Bronchial epithelial cell (primary cell): ENCODE data around the gene LHPP. TPM values are rescaled to one million over a fixed set of nuclear protein-coding genes. Genes with fewer than 3 reads are reported as not detected.

Experiments
- DNase-seq: peaks from one replicate; pipeline ENCODE4 v3.0.0-alpha.2; 2010; ENCODE audit warnings: low read depth
- FAIRE-seq: peaks from 2 replicates; lab custom pipeline; 2011; peaks lifted over from hg19 to GRCh38; lab: Jason Lieb, UNC
- H3K27me3 ChIP-seq: 2 replicates; pipeline ENCODE4 v1.5.1; 2011; ENCODE audit warnings: low read length; ENCODE audit not compliant: control insufficient read depth, insufficient read depth
- H3K36me3 ChIP-seq: 2 replicates; pipeline ENCODE4 v1.5.1; 2011; ENCODE audit warnings: low read length; ENCODE audit not compliant: control insufficient read depth, insufficient read depth
- H3K4me3 ChIP-seq: 2 replicates; pipeline ENCODE4 v1.5.1; 2011; ENCODE audit warnings: mild to moderate bottlenecking, low read depth, low read length, control low read depth
- total RNA-seq: library from RNA; depleted of rRNA; stranded (reverse); fragments of >200 nt; gene quantifications from 2 replicates; pipeline ENCODE4 v1.2.1, GENCODE V29; 2014
- TF ChIP-seq, protein P1 (sequence below): IDR thresholded peaks from 2 replicates; pipeline ENCODE4 v1.5.1; 2011; ENCODE audit warnings: mild to moderate bottlenecking, moderate library complexity, low read length, control low read depth, inconsistent platforms; ENCODE audit not compliant: insufficient read depth, severe bottlenecking

The LHPP gene
- total RNA-seq, 1 donor from 2014 or later = 14.0 TPM

DNA sequence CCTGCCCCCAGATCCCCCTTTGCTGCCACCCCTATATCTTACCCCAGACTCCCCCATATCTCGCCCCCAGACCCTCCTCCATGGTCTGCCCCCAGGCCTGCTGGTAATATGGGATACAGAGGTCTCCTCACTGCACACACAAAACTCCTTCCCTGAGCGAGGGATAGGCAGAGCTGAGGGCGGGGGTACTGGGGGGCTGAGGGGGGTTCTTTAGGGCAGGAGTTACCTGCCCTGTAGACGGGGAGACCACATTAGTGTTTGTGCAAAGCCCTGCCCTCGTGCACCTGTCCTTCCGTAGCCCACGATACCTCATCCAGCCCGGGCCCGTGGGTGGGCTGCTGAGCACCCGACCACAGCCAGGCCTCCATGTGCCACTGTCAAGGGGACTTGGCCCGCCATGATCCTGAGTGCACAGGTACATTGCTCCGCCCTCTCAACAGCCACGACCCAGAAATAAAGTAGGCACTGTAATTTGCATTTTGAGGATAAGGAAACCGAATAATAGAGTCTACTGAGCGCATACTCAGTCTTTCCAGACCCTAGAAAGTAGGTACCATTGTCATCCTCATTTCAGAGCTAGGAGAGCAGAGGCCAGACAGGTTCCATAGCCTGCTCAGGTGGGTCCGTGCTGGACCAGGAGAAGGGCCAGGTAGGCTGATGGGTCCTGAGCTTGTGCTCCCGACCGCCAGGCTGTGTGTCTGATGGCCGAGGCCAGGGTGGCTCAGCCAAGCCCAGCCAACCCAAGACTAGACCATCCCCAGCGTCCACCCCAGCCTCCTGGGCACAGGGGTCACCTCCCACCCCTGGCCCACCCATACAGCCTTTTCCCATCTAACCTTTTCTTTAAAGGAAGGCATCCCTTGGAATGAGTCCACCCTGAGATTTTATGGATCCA, 115.2 kb downstream of the LHPP start:
- H3K4me3 ChIP-seq = no peak overlapping the region
- TF ChIP-seq, protein P1, sequence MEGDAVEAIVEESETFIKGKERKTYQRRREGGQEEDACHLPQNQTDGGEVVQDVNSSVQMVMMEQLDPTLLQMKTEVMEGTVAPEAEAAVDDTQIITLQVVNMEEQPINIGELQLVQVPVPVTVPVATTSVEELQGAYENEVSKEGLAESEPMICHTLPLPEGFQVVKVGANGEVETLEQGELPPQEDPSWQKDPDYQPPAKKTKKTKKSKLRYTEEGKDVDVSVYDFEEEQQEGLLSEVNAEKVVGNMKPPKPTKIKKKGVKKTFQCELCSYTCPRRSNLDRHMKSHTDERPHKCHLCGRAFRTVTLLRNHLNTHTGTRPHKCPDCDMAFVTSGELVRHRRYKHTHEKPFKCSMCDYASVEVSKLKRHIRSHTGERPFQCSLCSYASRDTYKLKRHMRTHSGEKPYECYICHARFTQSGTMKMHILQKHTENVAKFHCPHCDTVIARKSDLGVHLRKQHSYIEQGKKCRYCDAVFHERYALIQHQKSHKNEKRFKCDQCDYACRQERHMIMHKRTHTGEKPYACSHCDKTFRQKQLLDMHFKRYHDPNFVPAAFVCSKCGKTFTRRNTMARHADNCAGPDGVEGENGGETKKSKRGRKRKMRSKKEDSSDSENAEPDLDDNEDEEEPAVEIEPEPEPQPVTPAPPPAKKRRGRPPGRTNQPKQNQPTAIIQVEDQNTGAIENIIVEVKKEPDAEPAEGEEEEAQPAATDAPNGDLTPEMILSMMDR = no peak
- H3K36me3 ChIP-seq = no peaks in the 10 kb centered on the region
- DNase-seq = no peak
- no peak for FAIRE-seq
- no peaks in the 10 kb centered on the region for H3K27me3 ChIP-seq

DNA sequence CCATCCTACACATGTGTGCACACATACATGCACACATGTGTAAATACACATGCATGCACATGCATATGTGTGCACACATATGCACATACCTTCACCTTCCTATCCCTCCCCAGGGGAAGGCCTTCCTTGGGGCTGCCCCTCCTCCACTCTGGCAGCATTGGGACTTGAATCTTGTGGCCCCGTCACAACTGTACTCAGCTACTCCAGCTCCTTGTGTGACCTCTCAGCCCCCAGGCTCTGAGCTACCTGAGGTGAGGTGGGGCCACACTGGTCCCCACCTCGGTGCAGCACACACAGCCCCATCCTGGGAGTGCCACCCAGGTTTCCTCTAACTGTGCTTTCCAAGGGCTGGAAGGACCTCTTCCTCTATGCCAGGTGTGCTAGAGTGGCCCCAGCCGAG, 116.0 kb downstream of the LHPP start:
- TF ChIP-seq, protein P1 = no peak
- Histone ChIP-seq H3K4me3 (no peak overlapping the region), H3K27me3 (no peaks in the 10 kb centered on the region), H3K36me3 (no peaks in the 10 kb centered on the region)
- DNase-seq (no peak), FAIRE-seq (no peak)

DNA sequence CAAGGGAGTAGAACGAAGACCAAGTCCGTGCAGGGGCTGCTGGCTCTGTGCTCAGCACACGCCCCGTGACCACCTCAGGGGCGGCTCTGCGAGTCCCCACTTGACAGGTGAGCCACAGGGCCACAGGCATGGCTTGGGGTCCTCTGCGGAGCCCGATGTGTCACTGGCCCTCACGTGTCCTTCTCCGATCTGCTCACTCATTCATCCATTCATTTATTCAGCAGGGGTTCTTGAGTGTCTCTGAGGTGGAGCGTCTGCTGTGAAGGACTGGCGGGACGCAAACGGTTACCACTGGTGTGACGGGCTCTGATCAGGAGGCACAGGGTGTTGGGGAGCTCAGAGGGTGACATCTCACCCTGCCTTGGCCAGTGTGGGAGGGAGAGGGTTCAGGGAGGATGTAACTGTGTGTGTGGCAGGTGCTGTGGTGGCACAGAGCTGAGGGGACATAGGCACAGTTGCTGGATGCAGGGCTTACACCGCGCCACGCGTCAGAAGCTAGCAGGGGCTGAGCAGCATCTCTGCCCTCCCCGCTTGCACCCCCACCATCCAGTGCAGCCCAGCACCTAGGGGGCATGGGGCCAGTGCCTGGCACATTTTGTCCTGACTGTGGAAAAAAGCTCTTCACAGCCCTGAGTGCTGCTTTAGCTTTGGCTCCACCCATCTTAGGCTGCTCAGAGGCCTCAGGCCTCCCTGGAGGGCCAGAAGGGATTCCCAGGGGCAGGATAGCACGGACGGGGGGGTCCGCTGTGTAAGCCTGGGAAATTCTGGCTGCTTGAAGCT, 116.8 kb downstream of the LHPP start:
- Histone ChIP-seq H3K4me3 (no peak overlapping the region), H3K36me3 (no peaks in the 10 kb centered on the region), H3K27me3 (no peaks in the 10 kb centered on the region)
- TF ChIP-seq, protein P1 = no peak
- FAIRE-seq (no peak), DNase-seq (no peak)

- Histone ChIP-seq H3K36me3 (no peaks in the 10 kb centered on the region), H3K4me3 (no peak overlapping the region), H3K27me3 (no peaks in the 10 kb centered on the region)
- TF ChIP-seq, protein P1 = no peak
- FAIRE-seq = no peak
- peak; percentile 92 for DNase-seq
Observed at GRCh38 chr10:124579011-124579399, 117.4 kb downstream of the LHPP start.

DNA sequence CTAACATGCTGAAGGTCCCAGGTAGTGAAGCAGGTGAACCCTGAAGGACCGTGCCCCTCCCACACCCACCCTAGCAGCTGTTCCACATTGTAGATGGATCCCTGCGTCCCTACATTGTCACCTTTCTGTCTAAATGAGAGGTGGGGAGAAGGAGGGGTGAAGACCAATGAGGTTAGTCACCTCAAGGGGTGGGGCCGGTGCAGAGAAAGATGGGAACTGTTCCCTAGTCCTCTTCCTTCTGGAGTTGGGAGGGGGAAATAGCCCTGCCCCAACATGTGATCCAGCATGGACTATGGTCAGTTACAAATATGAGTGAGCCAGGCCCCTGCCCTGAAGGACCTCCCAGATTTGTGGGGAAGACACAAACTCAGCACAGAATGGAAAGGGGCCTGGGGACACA, 124.5 kb downstream of the LHPP start:
- no peaks in the 10 kb centered on the region for H3K36me3 ChIP-seq
- DNase-seq (no peak), FAIRE-seq (no peak)
- no peak overlapping the region for H3K4me3 ChIP-seq
- no peaks in the 10 kb centered on the region for H3K27me3 ChIP-seq
- TF ChIP-seq, protein P1 = no peak
